Neural cell (in vitro differentiated cells): ENCODE data around the gene MTMR3.

Source experiments
- CTCF ChIP-seq: fragments of 450-650 bp; IDR thresholded peaks from 2 replicates; pipeline ENCODE4 v1.5.1; 2014; ENCODE audit warnings: antibody characterized with exemption, mild to moderate bottlenecking, moderate library complexity; ENCODE audit not compliant: poor library complexity, severe bottlenecking
- EP300 ChIP-seq: fragments of 450-650 bp; conservative IDR thresholded peaks from 2 replicates; pipeline ENCODE4 v1.6.1; 2014; ENCODE audit warnings: antibody characterized with exemption, mild to moderate bottlenecking, moderate library complexity; ENCODE audit not compliant: poor library complexity, severe bottlenecking
- EZH2 ChIP-seq: fragments of 200-600, 300-800 bp; shearing (Covaris generic), sonication (generic); IDR thresholded peaks from 2 replicates; pipeline ENCODE4 v1.6.1; 2014; ENCODE audit warnings: antibody characterized with exemption, low read length, borderline replicate concordance, mild to moderate bottlenecking; ENCODE audit not compliant: insufficient read depth, poor library complexity, severe bottlenecking
- MXI1 ChIP-seq: fragments of 450-650 bp; conservative IDR thresholded peaks from 2 replicates; pipeline ENCODE4 v1.6.1; 2014; ENCODE audit warnings: antibody characterized with exemption, mild to moderate bottlenecking; ENCODE audit not compliant: poor library complexity, severe bottlenecking
- RAD21 ChIP-seq: fragments of 450-650 bp; conservative IDR thresholded peaks from 2 replicates; pipeline ENCODE4 v1.6.1; 2014; ENCODE audit warnings: antibody characterized with exemption, mild to moderate bottlenecking, moderate library complexity
- REST ChIP-seq: IDR thresholded peaks from 2 replicates; pipeline ENCODE4 v1.6.1; 2012; ENCODE audit warnings: borderline replicate concordance

DNA sequence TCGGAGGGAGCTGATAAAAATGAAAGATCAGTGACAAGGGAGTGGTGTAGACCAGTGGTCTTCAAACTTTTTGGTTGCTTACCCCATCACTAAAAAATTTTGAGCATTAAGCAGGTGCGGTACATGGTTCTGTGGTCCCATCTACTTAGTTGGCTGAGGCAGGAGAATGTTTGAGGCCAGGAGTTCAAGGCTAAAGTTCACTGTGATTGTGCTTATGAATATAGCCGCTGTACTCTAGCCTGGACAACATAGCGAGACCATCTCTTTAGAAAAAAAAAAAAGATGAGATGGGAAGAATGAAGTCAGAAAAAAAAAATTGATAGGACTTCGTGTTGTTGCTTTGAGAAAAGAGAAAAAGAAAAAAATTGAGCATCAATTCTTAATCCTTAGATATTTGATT lies 7.8 kb downstream of the MTMR3 start:
- TF ChIP-seq REST (no peak), CTCF (no peak), MXI1 (no peak), RAD21 (no peak), EZH2 (no peak), EP300 (no peak)
